GM06990 (cell line): Measurements from ENCODE around the gene SEMA3F.

Experiments used
- DNase-seq: peaks from one replicate; pipeline ENCODE4 v3.0.0-alpha.2; 2011; ENCODE audit not compliant: insufficient read length; ENCODE audit errors: extremely low read depth
- H3K27me3 ChIP-seq: replicated peaks from 2 replicates; pipeline ENCODE4 v1.6.0; 2011; ENCODE audit warnings: low read length; ENCODE audit not compliant: control insufficient read depth, insufficient read depth
- H3K36me3 ChIP-seq: 2 replicates; pipeline ENCODE4 v1.5.1; 2011; ENCODE audit warnings: low read length; ENCODE audit not compliant: control insufficient read depth, insufficient read depth
- H3K4me3 ChIP-seq: replicated peaks from 2 replicates; pipeline ENCODE4 v1.5.1; 2011; ENCODE audit warnings: low read depth, mild to moderate bottlenecking, control low read depth, low read length
- CTCF ChIP-seq: IDR thresholded peaks from 2 replicates; pipeline ENCODE4 v1.5.1; 2011; ENCODE audit warnings: low read length, control low read depth, mild to moderate bottlenecking, inconsistent platforms; ENCODE audit not compliant: insufficient read depth, poor library complexity, severe bottlenecking

Gene SEMA3F

GRCh38 chr3:50123394-50124051 is 31.6 kb upstream of the SEMA3F start:
- TF ChIP-seq CTCF: no peak
- no peak for DNase-seq
- Histone ChIP-seq H3K36me3 (peaks cover 9% of the 10 kb centered on the region), H3K4me3 (no peak overlapping the region), H3K27me3 (no peaks in the 10 kb centered on the region)

DNA sequence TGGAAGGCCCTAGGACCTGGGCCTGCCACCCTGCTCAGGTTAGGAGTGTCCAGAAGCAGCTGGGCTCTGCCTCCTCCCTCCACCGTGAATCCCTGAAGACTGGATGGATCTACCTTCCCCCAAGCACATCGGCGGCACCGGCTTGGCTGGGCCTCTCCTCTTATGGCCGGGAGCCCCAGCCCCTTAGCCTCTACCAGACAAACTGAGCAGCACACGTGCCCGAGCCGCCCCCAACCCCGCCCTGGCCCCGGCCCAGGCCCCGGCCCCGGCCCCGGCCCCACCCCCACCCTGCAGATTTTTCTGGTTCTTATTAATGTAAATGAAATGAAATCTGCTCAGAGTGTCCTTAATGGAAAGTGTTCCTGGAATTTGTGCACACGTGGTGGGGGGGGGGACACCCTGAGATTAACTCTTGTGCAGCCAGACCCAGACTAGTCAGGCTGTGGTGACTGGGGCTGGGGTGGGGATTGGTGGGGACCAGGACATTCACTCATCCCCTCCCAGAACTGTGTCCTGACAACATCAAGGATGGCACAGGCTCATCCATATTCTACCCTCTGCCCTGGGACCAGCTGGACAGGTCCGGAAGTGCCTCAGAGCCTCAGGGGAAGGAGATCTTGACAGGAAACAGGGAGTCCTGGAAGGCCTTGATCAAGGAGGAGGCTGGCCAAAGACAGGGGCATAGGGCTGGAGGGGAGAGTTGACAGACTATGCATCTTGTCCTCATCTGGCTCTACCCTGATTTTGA is 30.9 kb upstream of the SEMA3F start:
- TF ChIP-seq CTCF: no peak
- H3K27me3 ChIP-seq: no peaks in the 10 kb centered on the region
- H3K36me3 ChIP-seq: peaks cover 7% of the 10 kb centered on the region
- no peak overlapping the region for H3K4me3 ChIP-seq
- no peak for DNase-seq

DNA sequence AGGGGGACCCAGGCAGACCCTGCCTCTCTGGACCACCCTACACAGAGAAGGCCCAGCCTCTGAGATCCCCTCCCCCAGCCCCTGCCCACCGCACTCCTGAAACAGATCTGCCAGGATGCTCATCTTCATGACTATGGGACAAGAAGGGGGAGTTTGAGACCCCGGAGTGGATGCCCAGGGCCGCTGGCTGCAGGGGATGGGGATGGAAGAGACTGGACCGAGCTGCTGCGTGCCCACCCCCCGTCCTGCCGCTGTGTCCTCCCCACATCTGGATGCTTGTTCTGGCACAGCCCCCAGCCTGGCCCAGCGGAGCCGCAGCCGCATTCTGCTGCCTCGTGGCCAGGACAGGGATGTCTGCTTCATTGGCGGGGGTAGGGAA is 30.3 kb upstream of the SEMA3F start:
- no peaks in the 10 kb centered on the region for H3K27me3 ChIP-seq
- TF ChIP-seq CTCF: no peak
- no peak overlapping the region for H3K4me3 ChIP-seq
- H3K36me3 ChIP-seq: peaks cover 7% of the 10 kb centered on the region
- DNase-seq: no peak

DNA sequence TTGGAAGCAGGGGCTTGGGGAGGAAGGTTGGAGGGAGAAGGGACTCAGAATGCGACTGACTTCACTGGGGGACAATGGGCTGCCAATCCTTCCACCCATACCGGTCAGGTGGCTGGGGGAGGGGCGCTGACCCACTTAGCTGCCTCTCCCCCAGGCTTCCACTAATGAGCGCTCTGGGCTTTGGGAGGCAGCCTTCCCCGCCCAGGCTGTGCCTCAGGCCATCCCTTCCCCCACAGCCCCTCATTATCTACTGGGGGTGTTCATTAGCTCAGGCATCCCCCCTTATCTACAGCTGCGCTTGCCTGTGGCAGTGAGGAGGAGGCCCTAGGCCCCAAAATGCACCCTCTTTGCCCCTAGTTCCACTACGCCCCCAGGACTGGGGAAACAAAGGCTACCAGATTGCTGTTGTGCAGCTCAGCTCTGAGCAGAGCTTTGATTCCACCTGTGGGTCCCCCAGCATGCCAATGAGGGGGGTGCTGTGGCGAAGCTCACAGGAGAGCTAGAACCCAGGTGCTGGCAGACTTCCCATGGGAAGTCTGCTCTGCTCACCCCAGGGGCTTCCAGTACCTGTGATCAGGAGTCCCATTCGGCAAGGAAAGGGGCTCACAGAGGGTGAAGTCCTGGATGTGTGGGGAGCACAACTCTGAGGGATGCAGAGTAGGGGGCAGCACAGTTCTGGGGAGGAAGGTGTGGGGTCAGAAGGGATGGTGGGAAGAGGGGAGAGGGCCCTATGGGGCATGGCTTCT is 29.4 kb upstream of the SEMA3F start:
- no peak for DNase-seq
- Histone ChIP-seq H3K4me3 (no peak overlapping the region), H3K27me3 (no peaks in the 10 kb centered on the region), H3K36me3 (peaks cover 5% of the 10 kb centered on the region)
- TF ChIP-seq CTCF: no peak

GRCh38 chr3:50126287-50127211 is 28.6 kb upstream of the SEMA3F start:
- no peak for TF ChIP-seq CTCF
- DNase-seq: no peak
- Histone ChIP-seq H3K36me3 (peaks cover 2% of the 10 kb centered on the region), H3K27me3 (no peaks in the 10 kb centered on the region), H3K4me3 (no peak overlapping the region)
